ENCODE measurements around the gene CEACAM8.

The CEACAM8 gene

DNA sequence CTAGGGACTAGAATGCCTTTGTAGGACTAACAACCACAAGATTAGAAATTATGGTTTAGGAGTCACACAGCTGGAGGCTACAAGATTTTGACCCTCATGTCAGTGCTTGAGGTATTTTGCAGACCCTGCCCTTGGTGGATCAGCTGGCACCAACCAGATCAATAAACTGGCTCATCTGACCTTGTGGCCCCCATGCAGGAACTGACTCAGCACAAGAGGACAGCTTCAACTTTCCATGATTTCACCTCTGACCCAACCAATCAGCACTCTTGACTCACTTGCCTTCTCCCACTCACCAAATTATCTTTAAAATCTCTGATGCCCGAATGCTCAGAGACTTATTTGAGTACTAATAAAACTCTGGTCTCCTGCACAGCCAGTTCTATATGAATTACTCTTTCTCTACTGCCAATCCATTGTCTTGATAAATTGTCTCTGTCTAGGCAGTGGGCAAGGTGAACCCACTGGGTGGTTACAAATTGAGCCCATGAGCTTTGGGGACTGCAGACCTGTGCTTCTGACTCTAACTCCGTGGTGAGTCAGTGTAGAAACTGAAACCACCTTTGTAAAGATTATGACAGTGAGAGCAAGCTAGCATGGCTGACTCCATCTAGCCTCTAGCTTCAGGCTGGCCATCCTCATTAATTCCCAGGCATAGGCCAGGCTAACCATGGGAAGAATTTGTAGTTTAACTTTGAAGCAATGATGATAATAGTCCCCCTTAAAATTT, 33.9 kb upstream of the CEACAM8 start:
- TF ChIP-seq TAF1 (IDR thresholded peaks at IDR 0.05; ENCODE audit: borderline replicate concordance, insufficient read depth, low read length) (no peak), POLR2AphosphoS5 (IDR thresholded peaks at IDR 0.05; ENCODE audit: low read depth, low read length) (no peak), FOXP2 (optimal IDR thresholded peaks at IDR 0.05; ENCODE audit: borderline replicate concordance, extremely low read depth, extremely low read length, insufficient read depth) (no peak), REST (IDR thresholded peaks at IDR 0.05; ENCODE audit: insufficient read depth in 1 of 2, low read depth in 2 of 2, low read length in 2 of 2) (no peak), SIN3A (IDR thresholded peaks at IDR 0.05; ENCODE audit: borderline replicate concordance, insufficient read depth, low read length) (no peak)

DNA sequence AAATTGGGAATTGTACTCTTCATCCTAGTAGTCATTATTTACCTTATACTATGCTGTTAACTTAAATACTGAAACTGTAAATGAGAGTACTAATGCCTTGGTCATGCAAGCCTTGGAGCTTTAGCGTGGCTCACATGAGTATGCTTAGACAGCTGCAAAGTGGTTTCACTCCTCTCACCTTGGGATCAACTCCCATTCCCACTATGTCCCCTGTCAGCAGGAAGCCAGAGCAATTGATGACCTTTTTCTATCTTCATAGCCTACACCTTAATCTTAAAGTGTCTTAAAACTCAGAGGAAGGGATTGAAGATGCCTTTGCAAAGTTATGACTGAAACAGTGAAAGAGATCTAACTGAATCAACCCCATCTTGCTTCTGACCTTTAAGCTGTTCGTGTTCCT, 33.2 kb upstream of the CEACAM8 start:
- no peak for TF ChIP-seq TAF1 (IDR thresholded peaks at IDR 0.05; ENCODE audit: borderline replicate concordance, insufficient read depth, low read length)
- no peak for TF ChIP-seq REST (IDR thresholded peaks at IDR 0.05; ENCODE audit: insufficient read depth in 1 of 2, low read depth in 2 of 2, low read length in 2 of 2)
- TF ChIP-seq FOXP2 (optimal IDR thresholded peaks at IDR 0.05; ENCODE audit: borderline replicate concordance, extremely low read depth, extremely low read length, insufficient read depth) = no peak
- TF ChIP-seq POLR2AphosphoS5 (IDR thresholded peaks at IDR 0.05; ENCODE audit: low read depth, low read length) = no peak
- no peak for TF ChIP-seq SIN3A (IDR thresholded peaks at IDR 0.05; ENCODE audit: borderline replicate concordance, insufficient read depth, low read length)

DNA sequence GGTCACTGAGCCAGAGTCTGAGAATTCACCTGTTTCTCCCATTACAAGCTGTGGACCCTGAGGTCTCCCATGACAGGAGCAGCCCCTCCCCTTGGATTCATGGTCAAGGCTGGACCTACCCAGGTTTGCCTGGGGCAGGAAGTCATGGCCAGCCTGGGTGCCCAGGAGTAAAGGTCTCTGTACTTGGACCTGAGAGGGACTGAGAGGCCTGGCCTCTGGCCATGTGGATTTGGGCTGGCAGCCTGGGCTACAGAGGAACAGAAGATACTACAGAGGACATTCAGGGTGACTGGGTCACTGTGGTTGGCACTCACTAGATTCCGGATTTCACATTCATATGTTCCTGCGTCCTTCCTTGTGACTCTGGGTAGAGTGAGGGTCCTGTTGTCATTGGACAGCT, 31.5 kb upstream of the CEACAM8 start:
- no peak for TF ChIP-seq POLR2AphosphoS5 (IDR thresholded peaks at IDR 0.05; ENCODE audit: low read depth, low read length)
- no peak for TF ChIP-seq SIN3A (IDR thresholded peaks at IDR 0.05; ENCODE audit: borderline replicate concordance, insufficient read depth, low read length)

DNA sequence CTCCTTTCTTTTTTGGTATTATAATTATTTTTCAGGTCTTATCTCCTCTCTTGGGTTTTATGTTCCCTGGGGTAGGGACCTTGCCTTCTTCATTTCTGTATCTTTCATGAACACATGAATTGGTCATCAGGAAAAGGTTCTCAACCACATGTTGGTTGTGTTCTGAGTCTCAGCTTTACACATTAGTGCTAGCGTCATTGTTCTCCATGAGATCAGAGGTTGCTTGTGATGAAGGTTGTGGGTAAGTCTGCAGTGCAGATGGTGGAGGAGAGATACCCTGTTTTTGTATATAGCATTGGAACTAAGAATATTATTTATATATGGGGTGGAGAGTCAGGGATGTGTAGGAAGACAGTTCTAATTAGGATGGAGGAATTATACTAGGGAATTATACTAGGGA, 24.5 kb upstream of the CEACAM8 start:
- TF ChIP-seq TAF1 (IDR thresholded peaks at IDR 0.05; ENCODE audit: borderline replicate concordance, insufficient read depth, low read length) (no peak), REST (IDR thresholded peaks at IDR 0.05; ENCODE audit: insufficient read depth in 1 of 2, low read depth in 2 of 2, low read length in 2 of 2) (no peak), POLR2AphosphoS5 (IDR thresholded peaks at IDR 0.05; ENCODE audit: low read depth, low read length) (no peak)

GRCh38 chr19:42613666-42614065, 18.9 kb upstream of the CEACAM8 start:
- TF ChIP-seq POLR2AphosphoS5 (IDR thresholded peaks at IDR 0.05; ENCODE audit: low read depth, low read length) (no peak), FOXP2 (optimal IDR thresholded peaks at IDR 0.05; ENCODE audit: borderline replicate concordance, extremely low read depth, extremely low read length, insufficient read depth) (no peak), SIN3A (IDR thresholded peaks at IDR 0.05; ENCODE audit: borderline replicate concordance, insufficient read depth, low read length) (no peak), TAF1 (IDR thresholded peaks at IDR 0.05; ENCODE audit: borderline replicate concordance, insufficient read depth, low read length) (no peak), REST (IDR thresholded peaks at IDR 0.05; ENCODE audit: insufficient read depth in 1 of 2, low read depth in 2 of 2, low read length in 2 of 2) (no peak)
